ENCODE results near the gene BRCA2. TPM values are rescaled to one million over a fixed set of nuclear protein-coding genes. Genes with fewer than 3 reads are reported as not detected.
A peak's percentile ranks its signal among the peaks of the same experiment; 100 is the strongest.

BRCA2 gene
- total and polyA plus RNA-seq, 9 of the 15 experiments (the other 6 are each of a cell fraction or from before 2014, with no cell fraction given), result 4.1 to 17.3 (median 5.8) TPM

GRCh38 chr13:32423592-32423991 is 108.3 kb downstream of the BRCA2 start (continued):
- no peak for TF ChIP-seq PRDM10 (IDR thresholded peaks at IDR 0.05; ENCODE audit: partially characterized antibody)
- TF ChIP-seq CBFA2T3 (IDR thresholded peaks at IDR 0.05), result peak; percentile 71
- no peak for TF ChIP-seq YBX1 (IDR thresholded peaks at IDR 0.05)
- peak; percentile 26; the same call in 1 of the 2 replicates for TF ChIP-seq PML (IDR thresholded peaks at IDR 0.05; ENCODE audit: low read length)
- TF ChIP-seq HMGN3 (IDR thresholded peaks at IDR 0.05; ENCODE audit: borderline replicate concordance, extremely low read depth, insufficient read length, low read depth, low read length), result no peak
- TF ChIP-seq KHSRP (IDR thresholded peaks at IDR 0.05), result no peak
- TF ChIP-seq ZNF282 (CRISPR knock-in tag; IDR thresholded peaks at IDR 0.05), result no peak
- peak; percentile 81 for TF ChIP-seq EP300 (IDR thresholded peaks at IDR 0.05; ENCODE audit: low read length)

DNA sequence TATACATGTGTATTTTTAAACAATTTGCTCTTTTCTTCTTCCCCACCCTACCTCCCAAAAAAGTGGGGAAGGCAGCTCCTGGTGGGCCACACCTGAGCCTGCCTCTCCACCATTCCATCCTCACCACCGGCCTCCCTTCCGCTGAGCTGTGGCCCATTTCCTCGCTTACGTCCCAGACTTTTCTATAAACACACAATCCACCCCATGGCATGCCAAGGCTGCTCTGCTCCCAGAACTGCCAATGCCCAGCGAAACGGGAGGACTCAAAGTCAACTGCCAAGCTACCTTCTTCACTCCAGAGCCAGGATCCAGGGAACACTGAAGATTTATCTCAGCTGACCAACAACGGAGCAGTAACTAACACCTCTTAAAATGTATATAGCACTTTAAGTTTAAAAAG is 109.8 kb downstream of the BRCA2 start:
- no peak overlapping the region for H3K9ac ChIP-seq (ENCODE audit: insufficient read depth in 1 of 2, low read depth in 2 of 2, low read length in 2 of 2)
- no peaks in the 10 kb centered on the region for H3K27me3 ChIP-seq (ENCODE audit: control insufficient read depth in 2 of 2, insufficient read depth in 2 of 2, low read length in 2 of 2)
- DNase-seq (ENCODE audit: extremely low read depth in 1 of 4, low spot score in 3 of 4), result no peak
- H2AFZ ChIP-seq (ENCODE audit: low read depth, low read length), result no peak overlapping the region
- no peaks in the 10 kb centered on the region for H3K9me1 ChIP-seq (ENCODE audit: control insufficient read depth, insufficient read depth, low read length)
- no peaks in the 10 kb centered on the region; the same call in none of the 2 replicates for H3K9me3 ChIP-seq (replicated peaks; ENCODE audit: control insufficient read depth, insufficient read depth, low read depth, low read length)
- BruUV-seq (replicated peaks), result no TSS peak
- H3K4me2 ChIP-seq (ENCODE audit: insufficient read depth, low read length), result no peak overlapping the region
- intact Hi-C loops (cut with micrococcal nuclease), result no loop called here
- H3K4me3 ChIP-seq, result no peak overlapping the region
- no peak for TF ChIP-seq ZNF121 (CRISPR knock-in tag; conservative IDR thresholded peaks at IDR 0.05)
- no peak overlapping the region for H3K27ac ChIP-seq (ENCODE audit: extremely low read depth, low read depth, low read length)
- no peak for ATAC-seq
- peaks cover 0 to 6% of the 10 kb centered on the region in 2 experiments; a peak in 3 of 5 replicates for H3K4me1 ChIP-seq (replicated peaks in 1 of 2; ENCODE audit: control insufficient read depth in 2 of 2, insufficient read depth in 2 of 2, low read length in 2 of 2)
- in situ Hi-C loops (cut with MboI), result no loop called here
- ChIA-PET POLR2A (no interaction called here), CTCF (ENCODE audit: low intra/inter-chr PET ratio) (no interaction called here)
- H3K36me3 ChIP-seq (ENCODE audit: control insufficient read depth, insufficient read depth, low read length), result no peaks in the 10 kb centered on the region
- H3K79me2 ChIP-seq (ENCODE audit: control insufficient read depth, insufficient read depth, low read length), result no peaks in the 10 kb centered on the region
- FAIRE-seq, result no peak
- 66% methylated on average over 3 of the region's 7 CpGs for WGBS (ENCODE audit: insufficient coverage, low coverage, missing lambda C conversion rate)
- H4K20me1 ChIP-seq (replicated peaks; ENCODE audit: control insufficient read depth, insufficient read depth, low read length), result no peaks in the 10 kb centered on the region
